RWPE1 (cell line): ENCODE data around the gene DSG4.

Experiments
- CTCF ChIA-PET: fragments of 350-600 bp; sonication (Branson Sonifier 250); formaldehyde crosslinking; extraction: SDS; loops from one replicate; lab custom pipeline; 2021; lab: Yijun Ruan, JAX
- POLR2A ChIA-PET: fragments of 400-600 bp; formaldehyde crosslinking; extraction: SDS; loops from one replicate; lab custom pipeline; 2020; ENCODE audit warnings: antibody characterized with exemption; ENCODE audit not compliant: low non-redundant PET; lab: Yijun Ruan, JAX
- DNase-seq: peaks from one replicate; pipeline ENCODE4 v3.0.0; 2012; ENCODE audit warnings: low spot score
- H3K27ac ChIP-seq: fragments of 450-650 bp; 2 replicates; pipeline ENCODE4 v1.5.1; 2017
- CTCF ChIP-seq: fragments of 450-650 bp; conservative IDR thresholded peaks from 2 replicates; pipeline ENCODE4 v1.5.1; 2017; ENCODE audit warnings: low read depth, mild to moderate bottlenecking

DSG4 gene

DNA sequence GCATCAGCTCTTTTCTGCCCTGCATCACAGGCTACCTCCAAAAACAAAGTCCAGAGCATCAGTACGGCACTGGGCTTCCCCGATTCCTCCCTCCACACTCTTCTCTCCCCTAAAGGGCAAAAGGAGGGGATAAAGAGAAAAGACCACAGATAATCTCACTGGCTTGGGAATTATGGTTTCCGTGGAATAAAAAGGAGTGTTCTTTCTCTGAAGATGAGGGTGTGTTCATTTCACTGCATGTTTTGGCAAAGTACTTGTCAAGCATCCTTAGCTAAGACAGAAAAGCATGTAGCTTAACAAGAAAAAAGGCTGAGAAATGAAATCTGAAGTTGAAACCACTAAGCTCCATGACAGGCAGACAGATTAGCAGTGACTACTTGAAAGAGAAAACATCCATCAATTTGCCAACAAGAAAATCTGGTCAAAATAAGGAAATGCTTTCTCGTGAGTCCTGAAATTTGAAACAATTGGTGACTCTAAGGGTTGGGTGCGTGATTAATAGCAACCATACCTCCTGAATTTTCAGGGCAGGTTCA, 50.4 kb downstream of the DSG4 start:
- ChIA-PET POLR2A (no interaction called here), CTCF (no interaction called here)
- peak overlapping the region; percentile 29; the same call in 1 of the 2 replicates for H3K27ac ChIP-seq
- no peak for TF ChIP-seq CTCF
- DNase-seq = no peak

- no peak for TF ChIP-seq CTCF
- H3K27ac ChIP-seq = no peak overlapping the region
- CTCF ChIA-PET = no interaction called here
- POLR2A ChIA-PET = no interaction called here
- DNase-seq = no peak
These were observed 51.6 kb downstream of the DSG4 start for GRCh38 chr18:31428211-31428610.

- peak; percentile 75 for DNase-seq
- TF ChIP-seq CTCF = no peak
- ChIA-PET POLR2A (no interaction called here), CTCF (interaction anchor here (0.6 kb wide), 1 partner anchor 12 kb away, joined by 3 read pairs; no protein-coding TSS in a partner anchor)
- no peak overlapping the region for H3K27ac ChIP-seq
These were observed 53.0 kb downstream of the DSG4 start for GRCh38 chr18:31429623-31430022.

DNA sequence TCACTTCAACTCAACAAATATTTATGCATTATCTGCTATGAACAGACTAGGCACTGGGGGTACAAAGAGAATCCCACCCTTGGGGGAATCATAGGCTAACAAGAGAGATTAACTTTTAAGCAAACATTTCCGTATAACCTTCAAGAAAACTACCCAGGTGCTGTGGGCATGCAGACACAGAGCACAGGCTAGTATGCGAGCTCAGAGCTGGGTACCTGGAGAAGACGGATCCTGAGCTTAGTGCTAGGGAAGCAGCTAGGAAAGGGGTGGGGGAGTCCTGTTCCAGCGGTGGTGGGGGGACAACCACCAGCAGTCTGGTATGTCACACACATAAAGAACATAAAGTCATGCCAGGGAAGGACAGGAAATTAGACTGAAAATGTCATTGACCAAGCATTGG, 53.5 kb downstream of the DSG4 start:
- ChIA-PET POLR2A (no interaction called here), CTCF (interaction anchor here (0.6 kb wide), 1 partner anchor 12 kb away, joined by 3 read pairs; no protein-coding TSS in a partner anchor)
- no peak for TF ChIP-seq CTCF
- peak overlapping the region; percentile 53; the same call in 1 of the 2 replicates for H3K27ac ChIP-seq
- no peak for DNase-seq

DNA sequence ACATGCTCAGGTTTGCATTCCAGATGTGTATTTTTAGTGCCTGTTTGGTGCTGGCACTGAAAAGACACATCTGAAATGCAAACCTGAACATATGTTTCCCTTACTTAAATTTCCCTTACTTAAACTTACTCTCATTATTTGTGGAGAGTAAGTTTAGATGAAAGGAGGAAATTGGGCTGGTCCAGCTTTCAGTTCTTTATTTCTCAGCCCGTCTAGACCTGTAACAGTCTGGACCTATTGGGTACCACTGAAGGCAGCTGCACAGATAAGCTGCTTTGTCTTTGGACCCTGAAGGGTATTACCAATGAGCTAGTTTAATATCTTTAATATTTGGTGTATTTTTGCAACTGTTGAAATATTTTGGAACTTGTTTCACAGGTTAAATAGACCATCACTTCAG, 54.0 kb downstream of the DSG4 start:
- TF ChIP-seq CTCF = no peak
- ChIA-PET CTCF (no interaction called here), POLR2A (no interaction called here)
- H3K27ac ChIP-seq = no peak overlapping the region
- no peak for DNase-seq

DNA sequence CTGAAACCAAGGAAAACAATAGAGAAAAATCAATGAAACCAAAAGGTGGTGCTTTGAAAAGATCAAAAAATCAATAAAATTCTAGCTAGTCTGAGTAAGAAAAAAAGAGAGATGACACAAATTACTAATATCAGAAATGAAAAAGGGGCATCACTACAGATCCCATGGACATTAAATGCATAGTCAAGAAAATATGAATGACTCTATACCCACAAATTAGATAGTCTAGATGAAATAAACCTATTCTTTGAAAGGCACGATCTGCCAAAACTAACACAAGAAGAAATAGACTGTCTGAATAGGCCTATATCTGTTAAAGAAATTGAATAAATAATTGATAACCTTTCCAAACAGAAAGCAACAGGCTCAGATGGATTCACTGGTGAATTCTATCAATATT, 55.7 kb downstream of the DSG4 start:
- DNase-seq = no peak
- POLR2A ChIA-PET = no interaction called here
- H3K27ac ChIP-seq = no peak overlapping the region
- CTCF ChIA-PET = no interaction called here
- TF ChIP-seq CTCF = no peak
